T47D (cell line): ENCODE results near the gene GNG4.

Experiments
- DNase-seq, 2 experiments: peaks; one replicate each; pipeline versions ENCODE4 v3.0.0 to v3.0.0-alpha.2; 2011 to 2012; ENCODE audit warnings: low read depth in 1 of 2, low spot score in 1 of 2
- JUND ChIP-seq: IDR thresholded peaks from 2 replicates; pipeline ENCODE4 v1.6.1; 2012; ENCODE audit warnings: low read depth
- in situ Hi-C: cut with HindIII; loops from 2 replicates; pipeline ENCODE4 v1.10.0; 2016; ENCODE audit warnings: low sequenced_read_pairs, low pct_unique_long_range_greater_than_20kb

The GNG4 gene

GRCh38 chr1:235649368-235650163 is at the start of gene GNG4:
Gene GNG4, minus strand, starts transcription at chr1:235649784. Its CDS starts 65,946 bp downstream, at chr1:235583838.
- no peak for TF ChIP-seq JUND
- in situ Hi-C loops, result no loop called here
- peak; percentile 28 to 72 for DNase-seq

GRCh38 chr1:235697508-235697907 is 47.9 kb upstream of the GNG4 start:
- TF ChIP-seq JUND, result no peak
- in situ Hi-C loops, result no loop called here
- DNase-seq, result no peak

- in situ Hi-C loops, result no loop called here
- no peak for TF ChIP-seq JUND
- no peak for DNase-seq
Measured at GRCh38 chr1:235689356-235689755, 39.8 kb upstream of the GNG4 start.

GRCh38 chr1:235688096-235688495 is 38.5 kb upstream of the GNG4 start:
- TF ChIP-seq JUND, result no peak
- in situ Hi-C loops, result no loop called here
- no peak for DNase-seq

- TF ChIP-seq JUND, result no peak
- in situ Hi-C loops, result no loop called here
- no peak for DNase-seq
Measured at GRCh38 chr1:235683653-235684052, 34.1 kb upstream of the GNG4 start.

GRCh38 chr1:235682216-235682615 is 32.6 kb upstream of the GNG4 start:
- no peak for TF ChIP-seq JUND
- in situ Hi-C loops, result no loop called here
- DNase-seq, result no peak

GRCh38 chr1:235679644-235680043 is 30.1 kb upstream of the GNG4 start:
- peak; percentile 43 to 84 for DNase-seq
- TF ChIP-seq JUND, result no peak
- in situ Hi-C loops, result no loop called here

GRCh38 chr1:235679005-235679404 is 29.4 kb upstream of the GNG4 start:
- DNase-seq, result peak in 1 of 2 experiments; percentile 8
- in situ Hi-C loops, result no loop called here
- no peak for TF ChIP-seq JUND

- no peak for TF ChIP-seq JUND
- in situ Hi-C loops, result no loop called here
- DNase-seq, result peak in 1 of 2 experiments; percentile 35
Measured at GRCh38 chr1:235675152-235675890, 25.7 kb upstream of the GNG4 start.

- in situ Hi-C loops, result no loop called here
- no peak for TF ChIP-seq JUND
- DNase-seq, result no peak
Measured at GRCh38 chr1:235673981-235674380, 24.4 kb upstream of the GNG4 start.

- no peak for TF ChIP-seq JUND
- in situ Hi-C loops, result no loop called here
- DNase-seq, result no peak
Measured at GRCh38 chr1:235671992-235672391, 22.4 kb upstream of the GNG4 start.

GRCh38 chr1:235670157-235670776 is 20.7 kb upstream of the GNG4 start:
- DNase-seq, result no peak
- no peak for TF ChIP-seq JUND
- in situ Hi-C loops, result no loop called here

- no peak for DNase-seq
- no peak for TF ChIP-seq JUND
- in situ Hi-C loops, result no loop called here
Measured at GRCh38 chr1:235669277-235669676, 19.7 kb upstream of the GNG4 start.
